Thoracic aorta (tissue), 2 donors: ENCODE data around the gene TUBA1B. TPM values are rescaled to one million over a fixed set of nuclear protein-coding genes. Genes with fewer than 3 reads are reported as not detected.

Experiments used
- ATAC-seq: fragments of 150-250 bp; one replicate; pipeline ENCODE4 v1.8.0; 2017; ENCODE audit warnings: low read depth; ENCODE audit not compliant: insufficient number of reproducible peaks, low FRiP score
- DNase-seq: peaks from one replicate; pipeline ENCODE4 v3.0.0-alpha.2; 2020; ENCODE audit warnings: low spot score
- H3K27ac ChIP-seq, 2 donors: fragments of 200-600 bp; sonication (generic); 1 replicate in 1 of 2; 2 replicates in 1 of 2; pipeline ENCODE4 v1.5.1; 2016; ENCODE audit warnings: mild to moderate bottlenecking in 2 of 2, moderate library complexity in 2 of 2
- H3K27me3 ChIP-seq: fragments of 200-600 bp; sonication (generic); replicated peaks from 2 replicates; pipeline ENCODE4 v1.6.0; 2016; ENCODE audit warnings: mild to moderate bottlenecking; ENCODE audit not compliant: insufficient read depth
- H3K36me3 ChIP-seq: fragments of 200-600 bp; sonication (generic); one replicate; pipeline ENCODE4 v1.5.1; 2016
- H3K4me1 ChIP-seq, 2 donors: fragments of 200-600 bp; sonication (generic); 1 replicate in 1 of 2; 2 replicates in 1 of 2; pipeline versions ENCODE4 v1.5.1 to v1.6.0; 2016; ENCODE audit warnings: low read depth in 2 of 2, mild to moderate bottlenecking in 1 of 2; ENCODE audit not compliant: control insufficient read depth in 1 of 2
- H3K4me3 ChIP-seq: fragments of 200-600 bp; sonication (generic); 2 replicates; pipeline ENCODE4 v1.5.1; 2016; ENCODE audit warnings: mild to moderate bottlenecking
- H3K9me3 ChIP-seq: fragments of 200-600 bp; sonication (generic); 2 replicates; pipeline ENCODE4 v1.5.1; 2016
- CTCF ChIP-seq: fragments of 200-600 bp; sonication (generic); IDR thresholded peaks from one replicate; pipeline ENCODE4 v1.5.1; 2019; ENCODE audit warnings: antibody characterized with exemption
- total RNA-seq, 2 donors: library from RNA; depleted of rRNA; stranded (reverse); fragments of >200 nt; gene quantifications; one replicate each; pipeline versions ENCODE4 v1.1.0 to v1.2.3, GENCODE V29; 2016

Gene TUBA1B
- total RNA-seq, 2 donors from 2014 or later, result 501 to 945 TPM

- H3K4me3 ChIP-seq, result no peak overlapping the region
- H3K36me3 ChIP-seq, result no peaks in the 10 kb centered on the region
- no peaks in the 10 kb centered on the region for H3K27me3 ChIP-seq
- DNase-seq, result no peak
- H3K9me3 ChIP-seq, result no peaks in the 10 kb centered on the region
- TF ChIP-seq CTCF, result no peak
- H3K27ac ChIP-seq, result no peak overlapping the region
- H3K4me1 ChIP-seq, result no peaks in the 10 kb centered on the region
- ATAC-seq, result no peak
These were observed 30.0 kb upstream of the TUBA1B start for GRCh38 chr12:49161092-49161795.

- no peak for ATAC-seq
These were observed 29.2 kb upstream of the TUBA1B start for GRCh38 chr12:49160399-49160798.

GRCh38 chr12:49154221-49154620, 23.0 kb upstream of the TUBA1B start:
- H3K27me3 ChIP-seq, result no peaks in the 10 kb centered on the region
- H3K4me3 ChIP-seq, result no peak overlapping the region
- H3K4me1 ChIP-seq, result no peaks in the 10 kb centered on the region
- H3K9me3 ChIP-seq, result no peaks in the 10 kb centered on the region
- H3K36me3 ChIP-seq, result no peaks in the 10 kb centered on the region
- no peak overlapping the region for H3K27ac ChIP-seq
- DNase-seq (no peak), ATAC-seq (no peak)
- TF ChIP-seq CTCF, result no peak

More at GRCh38 chr12:49160399-49160798, 29.2 kb upstream of the TUBA1B start:
- TF ChIP-seq CTCF, result no peak
- no peaks in the 10 kb centered on the region for H3K4me1 ChIP-seq
- DNase-seq, result no peak
- no peak overlapping the region for H3K4me3 ChIP-seq
- H3K27ac ChIP-seq, result no peak overlapping the region
- no peaks in the 10 kb centered on the region for H3K9me3 ChIP-seq
- no peaks in the 10 kb centered on the region for H3K36me3 ChIP-seq
- H3K27me3 ChIP-seq, result no peaks in the 10 kb centered on the region

GRCh38 chr12:49147384-49147783, 16.2 kb upstream of the TUBA1B start:
- no peaks in the 10 kb centered on the region for H3K36me3 ChIP-seq
- no peak for TF ChIP-seq CTCF
- no peak overlapping the region for H3K4me3 ChIP-seq
- no peaks in the 10 kb centered on the region for H3K27me3 ChIP-seq
- DNase-seq, result no peak
- no peak overlapping the region for H3K27ac ChIP-seq
- no peaks in the 10 kb centered on the region for H3K4me1 ChIP-seq
- H3K9me3 ChIP-seq, result no peaks in the 10 kb centered on the region
- no peak for ATAC-seq

- Histone ChIP-seq H3K27me3 (no peaks in the 10 kb centered on the region), H3K36me3 (no peaks in the 10 kb centered on the region), H3K4me1 (no peaks in the 10 kb centered on the region), H3K4me3 (no peak overlapping the region), H3K27ac (no peak overlapping the region), H3K9me3 (no peaks in the 10 kb centered on the region)
- DNase-seq (no peak), ATAC-seq (no peak)
- no peak for TF ChIP-seq CTCF
These were observed 15.2 kb upstream of the TUBA1B start for GRCh38 chr12:49146406-49146805.
